Mucosa of stomach (tissue), 1 donor: Measurements from ENCODE around the gene NR1H4.
"Not testable (repeated sequence)": the region's sequence is repeated elsewhere in the genome, so short reads cannot be mapped to it uniquely, and the experiment has no call there.

Experiments
- H3K27me3 ChIP-seq: one replicate; pipeline ENCODE4 v1.7.0; 2013; ENCODE audit warnings: mild to moderate bottlenecking, low read length; ENCODE audit not compliant: control insufficient read depth, insufficient read depth
- H3K36me3 ChIP-seq: one replicate; pipeline ENCODE4 v1.7.0; 2013; ENCODE audit warnings: low read length; ENCODE audit not compliant: control insufficient read depth, insufficient read depth
- H3K4me1 ChIP-seq: one replicate; pipeline ENCODE4 v1.7.0; 2013; ENCODE audit warnings: mild to moderate bottlenecking, low read length; ENCODE audit not compliant: control insufficient read depth, insufficient read depth
- H3K4me3 ChIP-seq: one replicate; pipeline ENCODE4 v1.7.0; 2013; ENCODE audit warnings: low read length
- H3K9ac ChIP-seq: one replicate; pipeline ENCODE4 v1.7.0; 2013; ENCODE audit warnings: mild to moderate bottlenecking, low read length, moderate library complexity
- H3K9me3 ChIP-seq: one replicate; pipeline ENCODE4 v1.7.0; 2013; ENCODE audit warnings: mild to moderate bottlenecking, low read length, moderate library complexity; ENCODE audit not compliant: control insufficient read depth
- donor health status: Pancreatic carcinoma.

Gene NR1H4

DNA sequence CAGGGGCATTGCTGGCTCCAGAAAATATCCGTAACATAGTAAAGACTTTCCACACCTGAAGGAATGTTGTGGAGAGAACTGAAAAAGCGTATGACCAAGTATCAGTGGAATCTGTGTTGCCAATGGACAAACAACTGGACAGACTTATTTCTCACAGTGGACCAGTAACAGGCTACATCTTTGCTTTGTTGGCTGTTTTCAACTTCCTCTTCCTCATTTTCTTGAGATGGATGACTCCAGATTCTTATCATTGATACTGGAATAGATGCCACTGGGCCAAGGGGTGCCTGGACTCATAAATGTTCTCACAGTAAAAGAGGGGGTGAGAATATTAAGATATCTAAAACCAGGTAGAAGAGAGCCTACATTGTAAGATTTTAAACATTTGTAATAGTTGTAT lies 106.2 kb downstream of the NR1H4 start:
- H3K9ac ChIP-seq = no peak overlapping the region
- no peak overlapping the region for H3K4me3 ChIP-seq
- peaks cover 2% of the 10 kb centered on the region for H3K4me1 ChIP-seq
- H3K9me3 ChIP-seq = no peaks in the 10 kb centered on the region
- H3K36me3 ChIP-seq = no peaks in the 10 kb centered on the region
- H3K27me3 ChIP-seq = no peaks in the 10 kb centered on the region

- no peaks in the 10 kb centered on the region for H3K4me1 ChIP-seq
- no peak overlapping the region for H3K9ac ChIP-seq
- H3K27me3 ChIP-seq = no peaks in the 10 kb centered on the region
- no peaks in the 10 kb centered on the region for H3K9me3 ChIP-seq
- no peaks in the 10 kb centered on the region for H3K36me3 ChIP-seq
- no peak overlapping the region for H3K4me3 ChIP-seq
These were observed 110.6 kb downstream of the NR1H4 start for GRCh38 chr12:100584256-100584655.

GRCh38 chr12:100591979-100592378 lies 118.3 kb downstream of the NR1H4 start:
- Histone ChIP-seq H3K4me1 (no peaks in the 10 kb centered on the region), H3K9ac (no peak overlapping the region), H3K36me3 (no peaks in the 10 kb centered on the region), H3K27me3 (no peaks in the 10 kb centered on the region), H3K4me3 (no peak overlapping the region), H3K9me3 (no peaks in the 10 kb centered on the region)

- Histone ChIP-seq H3K27me3 (no peaks in the 10 kb centered on the region), H3K4me1 (no peaks in the 10 kb centered on the region), H3K9ac (no peak overlapping the region), H3K36me3 (no peaks in the 10 kb centered on the region), H3K4me3 (no peak overlapping the region), H3K9me3 (no peaks in the 10 kb centered on the region)
These were observed 119.8 kb downstream of the NR1H4 start for GRCh38 chr12:100593490-100593889.

- Histone ChIP-seq H3K27me3 (no peaks in the 10 kb centered on the region), H3K36me3 (no peaks in the 10 kb centered on the region), H3K4me1 (no peaks in the 10 kb centered on the region), H3K9me3 (no peaks in the 10 kb centered on the region), H3K4me3 (no peak overlapping the region), H3K9ac (no peak overlapping the region)
These were observed 128.0 kb downstream of the NR1H4 start for GRCh38 chr12:100601626-100602025.

DNA sequence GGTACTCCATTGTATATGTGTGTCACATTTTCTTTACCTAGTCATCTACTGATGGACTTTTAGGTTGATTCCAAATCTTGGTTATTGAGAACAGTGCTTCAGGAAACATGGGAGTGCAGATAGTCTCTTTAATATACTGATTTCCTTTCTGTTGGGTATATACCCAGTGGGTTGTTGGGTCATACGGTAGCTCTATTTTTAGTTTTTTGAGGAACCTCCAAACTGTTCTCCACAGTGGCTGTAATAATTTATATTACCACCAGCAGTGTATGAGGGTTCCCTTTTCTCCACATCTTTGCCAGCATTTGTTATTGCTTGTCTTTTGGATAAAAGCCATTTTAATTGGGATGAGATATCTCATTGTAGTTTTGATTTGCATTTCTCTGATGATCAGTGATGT lies 129.3 kb downstream of the NR1H4 start:
- H3K27me3 ChIP-seq, H3K9me3 ChIP-seq, H3K4me3 ChIP-seq, H3K4me1 ChIP-seq, H3K36me3 ChIP-seq, H3K9ac ChIP-seq: not testable (repeated sequence)

DNA sequence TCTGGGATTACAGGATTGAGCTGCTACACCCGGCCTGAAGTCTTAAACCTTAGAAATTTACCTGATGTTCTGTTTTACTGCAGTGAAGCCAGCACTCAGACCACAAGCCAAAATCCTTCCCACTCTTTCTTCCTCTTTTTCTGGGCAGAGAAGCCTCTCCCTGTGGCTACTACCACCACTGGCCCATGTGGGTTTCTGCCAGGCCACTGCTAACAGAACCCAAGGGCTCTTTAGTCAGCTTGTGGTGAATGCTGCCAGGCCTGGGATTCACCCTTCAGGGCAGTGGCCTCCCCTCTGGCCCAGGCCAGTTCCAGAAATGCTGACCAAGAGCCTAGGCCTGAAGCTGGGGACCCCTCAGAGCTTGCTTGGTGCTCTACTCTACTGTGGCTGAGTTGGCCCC lies 135.1 kb downstream of the NR1H4 start:
- no peak overlapping the region for H3K4me3 ChIP-seq
- no peaks in the 10 kb centered on the region for H3K36me3 ChIP-seq

GRCh38 chr12:100610666-100611430 lies 137.2 kb downstream of the NR1H4 start:
- Histone ChIP-seq H3K36me3 (no peaks in the 10 kb centered on the region), H3K4me1 (peaks cover 17% of the 10 kb centered on the region), H3K4me3 (no peak overlapping the region), H3K27me3 (no peaks in the 10 kb centered on the region), H3K9ac (no peak overlapping the region), H3K9me3 (no peaks in the 10 kb centered on the region)

More for the DNA sequence above, 135.1 kb downstream of the NR1H4 start:
- H3K4me1 ChIP-seq = peaks cover 17% of the 10 kb centered on the region
- no peak overlapping the region for H3K9ac ChIP-seq
- H3K27me3 ChIP-seq = no peaks in the 10 kb centered on the region
- no peaks in the 10 kb centered on the region for H3K9me3 ChIP-seq

GRCh38 chr12:100612606-100613005 lies 138.9 kb downstream of the NR1H4 start:
- H3K4me1 ChIP-seq = peaks cover 17% of the 10 kb centered on the region
- no peaks in the 10 kb centered on the region for H3K36me3 ChIP-seq
- H3K27me3 ChIP-seq = no peaks in the 10 kb centered on the region
- no peak overlapping the region for H3K4me3 ChIP-seq
- no peaks in the 10 kb centered on the region for H3K9me3 ChIP-seq
- H3K9ac ChIP-seq = no peak overlapping the region
